ENCODE measurements around the gene PCDH9.

Gene PCDH9

DNA sequence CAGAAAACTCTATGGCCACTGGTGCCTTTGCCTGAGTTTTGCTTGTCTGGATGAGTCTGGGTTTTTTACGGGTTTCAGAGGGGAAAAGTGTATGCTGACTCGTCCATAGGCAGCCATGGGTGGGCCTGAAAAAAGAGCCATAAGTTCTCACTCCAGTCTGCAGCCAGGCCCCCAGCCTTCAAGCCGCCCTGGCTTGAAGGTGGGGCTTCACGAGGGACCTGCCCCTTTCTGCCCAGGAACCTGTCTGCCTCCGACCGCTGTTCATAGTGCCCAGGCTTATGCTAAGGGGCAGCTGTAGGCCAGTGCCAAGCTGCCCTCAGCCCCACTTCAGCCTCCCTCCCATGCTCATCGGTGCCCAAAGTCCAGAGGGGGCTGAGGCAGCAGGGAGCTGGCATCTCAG, 385.2 kb downstream of the PCDH9 start:
- no peak for DNase-seq
- Histone ChIP-seq H3K36me3 (replicated peaks) (no peaks in the 10 kb centered on the region), H3K27ac (no peak overlapping the region), H3K27me3 (replicated peaks) (no peaks in the 10 kb centered on the region), H3K4me3 (ENCODE audit: low read depth, low read length) (no peak overlapping the region)
- TF ChIP-seq, protein P1, sequence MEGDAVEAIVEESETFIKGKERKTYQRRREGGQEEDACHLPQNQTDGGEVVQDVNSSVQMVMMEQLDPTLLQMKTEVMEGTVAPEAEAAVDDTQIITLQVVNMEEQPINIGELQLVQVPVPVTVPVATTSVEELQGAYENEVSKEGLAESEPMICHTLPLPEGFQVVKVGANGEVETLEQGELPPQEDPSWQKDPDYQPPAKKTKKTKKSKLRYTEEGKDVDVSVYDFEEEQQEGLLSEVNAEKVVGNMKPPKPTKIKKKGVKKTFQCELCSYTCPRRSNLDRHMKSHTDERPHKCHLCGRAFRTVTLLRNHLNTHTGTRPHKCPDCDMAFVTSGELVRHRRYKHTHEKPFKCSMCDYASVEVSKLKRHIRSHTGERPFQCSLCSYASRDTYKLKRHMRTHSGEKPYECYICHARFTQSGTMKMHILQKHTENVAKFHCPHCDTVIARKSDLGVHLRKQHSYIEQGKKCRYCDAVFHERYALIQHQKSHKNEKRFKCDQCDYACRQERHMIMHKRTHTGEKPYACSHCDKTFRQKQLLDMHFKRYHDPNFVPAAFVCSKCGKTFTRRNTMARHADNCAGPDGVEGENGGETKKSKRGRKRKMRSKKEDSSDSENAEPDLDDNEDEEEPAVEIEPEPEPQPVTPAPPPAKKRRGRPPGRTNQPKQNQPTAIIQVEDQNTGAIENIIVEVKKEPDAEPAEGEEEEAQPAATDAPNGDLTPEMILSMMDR (IDR thresholded peaks at IDR 0.05; ENCODE audit: low read depth, low read length, missing control alignments) = no peak
- in situ Hi-C loops (cut with HindIII; ENCODE audit: low pct_ligation_motif_present, low sequenced_read_pairs) = no loop called here

- TF ChIP-seq, protein P1 (IDR thresholded peaks at IDR 0.05; ENCODE audit: low read depth, low read length, missing control alignments) = no peak
- no peak overlapping the region for H3K4me3 ChIP-seq (ENCODE audit: low read depth, low read length)
- H3K36me3 ChIP-seq (replicated peaks) = no peaks in the 10 kb centered on the region
- H3K27ac ChIP-seq = no peak overlapping the region
- no peak for DNase-seq
- in situ Hi-C loops (cut with HindIII; ENCODE audit: low pct_ligation_motif_present, low sequenced_read_pairs) = no loop called here
- no peaks in the 10 kb centered on the region for H3K27me3 ChIP-seq (replicated peaks)
These were observed 387.4 kb downstream of the PCDH9 start for GRCh38 chr13:66842766-66843165.

DNA sequence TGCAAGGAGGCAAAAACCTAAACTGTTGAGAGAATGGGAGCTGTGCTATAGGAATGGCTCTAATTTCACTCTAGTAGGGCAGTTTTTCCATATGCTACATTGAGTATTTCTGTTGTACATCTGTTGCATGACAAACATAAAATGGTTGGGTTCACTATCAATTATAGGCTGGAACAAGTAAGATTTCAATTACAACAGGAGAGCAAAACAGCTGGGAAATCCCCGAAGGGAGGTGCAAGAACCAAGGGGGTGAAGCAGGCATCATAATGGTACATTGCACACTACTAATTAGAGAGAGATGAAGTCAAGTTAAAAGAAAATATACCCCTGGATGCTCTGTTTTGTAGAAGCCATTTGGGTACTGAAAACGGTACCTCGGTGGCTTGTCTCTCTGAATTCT, 389.5 kb downstream of the PCDH9 start:
- Histone ChIP-seq H3K27ac (no peak overlapping the region), H3K36me3 (replicated peaks) (no peaks in the 10 kb centered on the region), H3K27me3 (replicated peaks) (no peaks in the 10 kb centered on the region), H3K4me3 (ENCODE audit: low read depth, low read length) (no peak overlapping the region)
- TF ChIP-seq, protein P1 (IDR thresholded peaks at IDR 0.05; ENCODE audit: low read depth, low read length, missing control alignments) = no peak
- in situ Hi-C loops (cut with HindIII; ENCODE audit: low pct_ligation_motif_present, low sequenced_read_pairs) = no loop called here
- DNase-seq = no peak

- in situ Hi-C loops (cut with HindIII; ENCODE audit: low pct_ligation_motif_present, low sequenced_read_pairs) = no loop called here
- Histone ChIP-seq H3K27ac (no peak overlapping the region), H3K27me3 (replicated peaks) (no peaks in the 10 kb centered on the region), H3K4me3 (ENCODE audit: low read depth, low read length) (no peak overlapping the region), H3K36me3 (replicated peaks) (no peaks in the 10 kb centered on the region)
- TF ChIP-seq, protein P1 (IDR thresholded peaks at IDR 0.05; ENCODE audit: low read depth, low read length, missing control alignments) = no peak
- DNase-seq = no peak
These were observed 392.9 kb downstream of the PCDH9 start for GRCh38 chr13:66837246-66837645.

DNA sequence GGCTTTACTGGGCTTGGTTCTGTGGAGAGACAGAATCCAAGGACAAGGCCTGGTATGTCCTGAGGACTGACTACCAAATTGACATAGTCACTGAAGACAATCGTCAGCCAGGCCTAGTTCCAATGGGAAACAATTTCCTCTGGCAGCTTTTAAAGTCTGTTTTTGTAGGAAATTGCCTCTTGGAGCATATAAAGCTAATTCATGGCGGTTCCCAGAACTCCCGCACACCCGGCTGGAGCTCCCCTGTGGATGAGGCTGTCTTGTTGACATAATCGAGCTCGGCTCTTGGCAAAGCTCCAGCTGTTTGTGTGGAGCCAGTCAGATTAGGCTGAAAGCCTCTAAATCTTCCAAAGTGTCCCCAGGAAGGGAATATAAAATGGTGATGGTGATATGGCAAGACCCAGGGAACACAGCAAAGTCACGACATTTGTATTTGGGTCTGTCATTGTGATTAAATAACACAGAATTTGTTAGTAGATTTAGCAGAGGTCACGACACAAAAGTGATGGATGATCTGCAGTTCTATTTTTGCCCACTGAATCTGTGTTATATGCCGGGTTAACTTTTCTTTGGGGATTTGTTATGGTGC, 395.0 kb downstream of the PCDH9 start:
- H3K4me3 ChIP-seq (ENCODE audit: low read depth, low read length) = no peak overlapping the region
- in situ Hi-C loops (cut with HindIII; ENCODE audit: low pct_ligation_motif_present, low sequenced_read_pairs) = no loop called here
- peak; percentile 39 for DNase-seq
- TF ChIP-seq, protein P1 (IDR thresholded peaks at IDR 0.05; ENCODE audit: low read depth, low read length, missing control alignments) = no peak
- H3K27me3 ChIP-seq (replicated peaks) = no peaks in the 10 kb centered on the region
- H3K36me3 ChIP-seq (replicated peaks) = no peaks in the 10 kb centered on the region
- H3K27ac ChIP-seq = no peak overlapping the region

All from brain microvascular endothelial cell (primary cell).